Activated T-cell treated with anti-CD3 and anti-CD28 coated beads for 24 hours (primary cell): ENCODE measurements around the gene ZDHHC8.

Source experiments
- DNase-seq: peaks from one replicate; pipeline ENCODE4 v3.0.0-alpha.2; 2020; ENCODE audit warnings: low read depth

The ZDHHC8 gene

GRCh38 chr22:20164863-20165262, 33.3 kb downstream of the ZDHHC8 start:
- DNase-seq = no peak

- no peak for DNase-seq
Measured at GRCh38 chr22:20165421-20165820, 33.8 kb downstream of the ZDHHC8 start.

- no peak for DNase-seq
Measured at GRCh38 chr22:20165913-20166312, 34.3 kb downstream of the ZDHHC8 start.

- no peak for DNase-seq
Measured at GRCh38 chr22:20166703-20167102, 35.1 kb downstream of the ZDHHC8 start.

- DNase-seq = no peak
Measured at GRCh38 chr22:20167643-20168322, 36.2 kb downstream of the ZDHHC8 start.

- DNase-seq = no peak
Measured at GRCh38 chr22:20169253-20169822, 37.7 kb downstream of the ZDHHC8 start.

- DNase-seq = no peak
Measured at GRCh38 chr22:20170170-20170569, 38.6 kb downstream of the ZDHHC8 start.

- DNase-seq = no peak
Measured at GRCh38 chr22:20171288-20172140, 39.9 kb downstream of the ZDHHC8 start.

GRCh38 chr22:20172141-20172613, 40.6 kb downstream of the ZDHHC8 start:
- DNase-seq = no peak

GRCh38 chr22:20173246-20173645, 41.6 kb downstream of the ZDHHC8 start:
- no peak for DNase-seq

- DNase-seq = no peak
Measured at GRCh38 chr22:20173772-20174171, 42.2 kb downstream of the ZDHHC8 start.

GRCh38 chr22:20174785-20175596, 43.4 kb downstream of the ZDHHC8 start:
- no peak for DNase-seq

GRCh38 chr22:20175597-20175900, 43.9 kb downstream of the ZDHHC8 start:
- no peak for DNase-seq

- no peak for DNase-seq
Measured at GRCh38 chr22:20176421-20177085, 44.9 kb downstream of the ZDHHC8 start.

- DNase-seq = no peak
Measured at GRCh38 chr22:20177217-20177911, 45.8 kb downstream of the ZDHHC8 start.

- no peak for DNase-seq
Measured at GRCh38 chr22:20178075-20178914, 46.7 kb downstream of the ZDHHC8 start.

GRCh38 chr22:20178915-20179227, 47.3 kb downstream of the ZDHHC8 start:
- no peak for DNase-seq

GRCh38 chr22:20179455-20180244, 48.0 kb downstream of the ZDHHC8 start:
- DNase-seq = no peak

GRCh38 chr22:20180245-20180630, 48.6 kb downstream of the ZDHHC8 start:
- no peak for DNase-seq

- no peak for DNase-seq
Measured at GRCh38 chr22:20180640-20181039, 49.0 kb downstream of the ZDHHC8 start.
